Right hindlimb (tissue), 1 donor: Measurements from ENCODE around the gene DLGAP1.
"Not testable (repeated sequence)": the region's sequence is repeated elsewhere in the genome, so short reads cannot be mapped to it uniquely, and the experiment has no call there.

ENCODE experiments used
- DNase-seq: peaks from one replicate; pipeline ENCODE4 v3.0.0-alpha.2; 2018

Gene DLGAP1

DNA sequence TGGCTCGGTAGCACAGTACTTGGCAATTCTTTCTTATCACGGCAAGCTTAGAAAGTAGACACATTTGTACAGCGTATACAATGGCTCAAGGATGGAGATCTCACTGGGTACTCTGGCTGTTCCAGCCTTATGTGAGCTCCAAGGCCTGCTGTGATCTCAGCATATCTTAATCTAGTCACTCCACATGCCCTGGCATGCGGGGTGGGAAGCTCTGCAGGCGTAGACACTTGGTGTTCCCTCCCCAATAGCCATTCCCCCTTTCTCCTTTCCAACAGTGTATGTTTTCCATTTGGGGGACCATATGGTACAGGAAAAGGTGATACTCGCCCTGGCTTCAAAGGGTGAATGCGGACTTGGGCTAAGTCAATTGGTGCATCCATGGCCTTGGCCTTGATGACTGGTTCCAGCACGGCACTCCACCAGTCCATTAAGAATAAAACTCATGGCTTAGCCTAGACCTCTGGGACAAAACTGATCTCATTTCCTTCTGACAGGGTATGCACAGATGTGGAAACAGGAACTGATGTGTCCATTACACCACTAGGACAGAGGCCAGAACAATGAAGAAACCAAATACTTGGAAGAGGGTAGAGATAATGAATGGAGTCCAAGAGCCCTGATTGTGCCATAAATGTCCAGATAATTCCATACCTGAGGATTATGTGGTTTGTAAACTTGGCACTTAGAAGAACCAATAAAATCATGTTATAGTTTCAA, 976.7 kb downstream of the DLGAP1 start:
- DNase-seq = no peak

GRCh38 chr18:3472681-3473544, 982.2 kb downstream of the DLGAP1 start:
- DNase-seq = no peak

DNA sequence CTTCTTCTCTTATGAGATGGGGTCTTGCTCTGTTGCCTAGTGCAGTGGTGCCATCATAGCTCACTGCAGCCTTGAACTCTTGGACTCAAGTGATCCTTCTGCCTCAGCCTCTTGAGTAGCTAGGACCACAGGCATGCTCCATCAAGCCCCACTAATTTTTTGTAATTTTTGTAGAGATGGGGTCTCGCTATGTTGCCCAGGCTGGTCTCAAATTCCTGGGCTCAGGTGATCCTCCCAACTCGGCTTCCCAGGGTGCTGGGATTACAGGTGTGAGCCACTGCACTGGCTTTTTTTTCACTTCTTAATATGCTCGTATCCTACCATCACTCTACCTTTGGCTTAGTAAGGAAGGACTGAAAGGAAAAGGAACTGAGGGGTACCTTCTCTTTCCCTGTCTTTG, 983.0 kb downstream of the DLGAP1 start:
- not testable (repeated sequence) for DNase-seq

DNA sequence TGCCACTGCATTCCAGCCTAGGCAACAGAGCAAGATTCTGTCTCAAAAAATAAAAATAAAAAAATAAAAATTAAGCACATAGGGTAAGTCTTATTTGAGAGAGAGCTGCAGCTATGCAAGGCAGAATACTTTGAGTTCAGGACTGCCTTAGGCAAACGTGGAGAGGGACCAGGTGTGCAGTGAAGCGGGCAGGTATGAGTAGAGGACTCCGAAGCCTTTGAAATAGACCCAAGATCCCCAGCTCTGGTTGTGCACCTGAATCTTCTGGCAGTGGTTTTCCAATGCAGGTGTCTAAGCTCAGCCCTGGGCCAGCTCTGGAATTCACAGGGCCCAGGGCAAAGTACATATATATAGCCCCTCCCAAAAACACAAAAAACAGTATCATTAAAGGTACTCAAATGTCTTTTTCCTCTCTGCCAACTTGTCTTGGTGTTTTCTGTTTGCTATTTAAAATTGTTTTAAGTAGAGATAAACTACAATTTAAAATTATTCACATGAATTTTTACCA, 983.9 kb downstream of the DLGAP1 start:
- no peak for DNase-seq

- DNase-seq = no peak
Observed at GRCh38 chr18:3468833-3469232, 986.3 kb downstream of the DLGAP1 start.

- no peak for DNase-seq
Observed at GRCh38 chr18:3468066-3468705, 986.9 kb downstream of the DLGAP1 start.

DNA sequence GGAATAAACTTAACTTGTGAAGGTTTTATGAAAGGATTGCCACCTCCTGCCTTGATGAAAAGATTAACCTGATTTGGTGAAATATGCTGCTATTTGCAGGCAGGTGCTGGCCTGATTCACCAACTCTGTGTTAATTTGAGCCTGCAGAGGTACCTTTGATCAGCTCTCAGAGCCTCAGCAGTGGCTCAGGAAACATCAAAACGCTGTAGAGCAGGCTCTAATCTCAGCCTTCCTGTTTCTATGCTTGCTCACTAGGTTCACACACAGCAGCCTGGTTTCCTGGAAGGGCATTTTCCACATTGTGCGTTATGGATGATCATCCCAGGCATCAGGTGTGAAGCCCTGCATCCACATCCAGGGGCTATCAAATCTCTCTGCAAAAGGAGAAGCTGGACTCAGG, 988.2 kb downstream of the DLGAP1 start:
- no peak for DNase-seq

DNA sequence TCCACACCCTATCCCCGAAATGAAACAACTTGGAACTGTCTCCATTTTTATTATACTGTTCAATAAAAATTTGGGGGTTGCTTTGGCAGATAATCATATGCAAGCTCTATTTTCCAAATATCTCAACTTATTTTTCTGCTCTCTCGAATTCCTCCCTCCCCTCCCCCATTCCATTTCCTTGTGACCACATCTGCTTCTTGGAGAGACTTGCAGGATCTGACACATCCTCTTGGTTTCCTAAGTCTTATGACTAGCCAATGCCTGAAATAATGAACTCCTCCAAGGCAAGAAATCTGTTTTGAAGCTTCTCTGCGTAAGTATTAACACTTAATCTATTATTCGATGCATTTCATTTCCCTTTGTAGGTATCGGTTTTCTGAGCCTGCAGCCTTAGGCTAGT, 989.1 kb downstream of the DLGAP1 start:
- DNase-seq = no peak

DNA sequence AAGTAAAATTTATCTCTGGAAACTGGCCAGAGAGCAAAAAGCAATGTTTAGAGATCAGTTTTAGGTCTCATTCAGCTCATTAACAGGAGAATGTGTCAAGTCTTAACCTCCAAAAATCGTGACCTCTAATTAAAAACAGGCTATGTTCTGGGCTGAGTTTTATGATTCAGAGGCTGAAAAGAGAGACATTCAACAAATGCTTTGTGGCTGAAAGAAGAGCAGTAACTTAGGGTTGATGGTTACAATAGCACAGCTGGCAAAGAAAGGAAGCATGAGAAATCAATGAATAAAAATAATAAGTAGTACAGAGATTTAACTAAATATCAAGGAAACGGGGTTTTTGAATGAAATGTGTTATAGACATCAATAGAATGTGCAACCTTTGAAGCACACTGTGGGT, 992.1 kb downstream of the DLGAP1 start:
- DNase-seq = no peak

DNA sequence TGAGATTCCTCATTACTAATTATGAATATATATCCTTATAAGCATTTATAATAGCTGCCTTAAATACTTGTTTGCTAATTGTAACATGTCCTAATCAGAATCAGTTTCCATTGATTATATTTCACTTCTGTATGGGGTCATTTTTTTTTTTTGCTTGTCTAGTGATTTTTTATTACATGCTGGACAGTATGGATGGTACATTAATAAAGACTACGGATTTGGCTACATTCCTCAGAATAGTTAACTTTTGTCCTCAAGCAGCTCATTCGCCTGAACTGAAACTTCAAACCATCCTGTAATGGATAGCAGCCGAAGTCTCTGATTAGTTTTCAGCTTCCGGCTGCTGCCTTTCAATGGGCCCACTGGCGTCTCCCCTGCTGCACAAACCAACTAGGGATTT, 993.4 kb downstream of the DLGAP1 start:
- no peak for DNase-seq

GRCh38 chr18:3460823-3461398, 994.2 kb downstream of the DLGAP1 start:
- no peak for DNase-seq

DNA sequence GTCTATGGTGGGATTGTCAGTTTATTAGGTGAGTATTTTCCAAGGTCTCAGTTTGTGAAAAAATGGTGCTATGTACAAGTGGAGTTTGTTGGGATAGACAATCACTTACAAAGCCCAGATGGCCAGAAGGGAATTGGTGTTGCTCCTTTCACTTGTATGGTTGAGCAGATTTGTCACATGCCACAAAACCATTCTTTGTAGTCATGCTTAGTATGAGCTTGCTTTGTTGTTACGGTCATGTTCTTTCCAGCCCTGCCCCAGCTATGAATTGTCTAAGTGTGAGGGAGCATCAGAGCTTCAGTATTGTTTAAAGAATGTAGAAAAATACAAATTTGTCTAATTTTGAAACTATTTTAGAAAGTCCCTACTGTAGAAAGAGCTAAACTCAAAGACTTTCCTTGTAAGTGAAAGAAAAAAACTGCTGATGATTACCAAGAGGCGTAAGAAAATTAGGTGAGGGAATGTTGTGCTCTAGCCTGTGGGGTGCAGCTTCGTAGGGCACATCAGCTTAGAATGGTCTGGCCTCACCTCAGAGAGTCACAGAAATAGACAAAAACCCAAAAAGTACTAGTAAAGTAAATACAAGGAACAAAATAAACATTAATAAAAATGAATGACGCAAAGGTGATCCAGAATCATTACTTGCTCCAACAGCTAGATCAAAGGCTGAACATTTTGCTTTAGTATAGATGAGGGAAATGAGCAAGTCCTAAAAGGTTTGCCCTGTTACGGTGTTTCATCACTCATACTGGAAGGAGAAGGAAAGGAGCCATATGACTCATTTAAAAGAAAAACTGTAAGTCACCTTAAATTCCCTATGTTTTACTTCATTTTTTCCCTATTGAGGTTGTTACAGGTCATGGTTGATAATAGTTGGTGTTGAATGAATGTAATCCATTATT, 995.9 kb downstream of the DLGAP1 start:
- DNase-seq = no peak

GRCh38 chr18:3458378-3458777, 996.7 kb downstream of the DLGAP1 start:
- no peak for DNase-seq

DNA sequence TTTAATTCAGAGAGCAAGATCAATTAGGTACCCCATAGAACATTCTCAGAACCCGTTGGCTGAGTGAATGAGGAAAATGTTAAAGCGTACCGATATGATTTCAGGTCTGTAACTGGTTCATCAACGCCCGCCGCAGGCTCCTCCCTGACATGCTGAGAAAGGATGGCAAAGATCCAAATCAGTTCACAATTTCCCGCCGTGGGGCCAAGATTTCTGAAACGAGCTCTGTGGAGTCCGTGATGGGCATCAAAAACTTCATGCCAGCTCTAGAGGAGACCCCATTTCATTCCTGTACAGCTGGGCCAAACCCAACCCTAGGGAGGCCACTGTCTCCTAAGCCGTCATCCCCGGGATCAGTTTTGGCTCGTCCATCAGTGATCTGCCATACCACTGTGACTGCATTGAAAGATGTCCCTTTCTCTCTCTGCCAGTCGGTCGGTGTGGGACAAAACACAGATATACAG, 997.8 kb downstream of the DLGAP1 start:
- DNase-seq = no peak

DNA sequence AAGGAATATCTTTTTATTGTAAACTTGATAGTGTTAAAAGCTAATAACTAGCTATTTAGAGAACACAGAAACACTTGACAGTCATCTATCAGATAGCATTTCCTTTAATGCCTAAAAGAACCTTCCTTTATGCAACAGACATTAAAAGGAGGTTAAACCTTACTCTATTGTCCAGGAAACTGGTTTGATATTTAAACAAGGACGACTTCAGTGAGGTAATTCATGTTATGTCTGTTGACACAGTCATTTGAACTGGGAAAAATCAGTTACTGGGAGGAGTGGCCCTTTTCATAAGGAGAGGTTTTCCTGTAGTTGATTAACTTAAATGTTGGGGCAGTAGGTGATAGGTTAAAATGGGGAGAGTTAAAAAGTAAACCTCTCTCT, 998.4 kb downstream of the DLGAP1 start:
- no peak for DNase-seq

DNA sequence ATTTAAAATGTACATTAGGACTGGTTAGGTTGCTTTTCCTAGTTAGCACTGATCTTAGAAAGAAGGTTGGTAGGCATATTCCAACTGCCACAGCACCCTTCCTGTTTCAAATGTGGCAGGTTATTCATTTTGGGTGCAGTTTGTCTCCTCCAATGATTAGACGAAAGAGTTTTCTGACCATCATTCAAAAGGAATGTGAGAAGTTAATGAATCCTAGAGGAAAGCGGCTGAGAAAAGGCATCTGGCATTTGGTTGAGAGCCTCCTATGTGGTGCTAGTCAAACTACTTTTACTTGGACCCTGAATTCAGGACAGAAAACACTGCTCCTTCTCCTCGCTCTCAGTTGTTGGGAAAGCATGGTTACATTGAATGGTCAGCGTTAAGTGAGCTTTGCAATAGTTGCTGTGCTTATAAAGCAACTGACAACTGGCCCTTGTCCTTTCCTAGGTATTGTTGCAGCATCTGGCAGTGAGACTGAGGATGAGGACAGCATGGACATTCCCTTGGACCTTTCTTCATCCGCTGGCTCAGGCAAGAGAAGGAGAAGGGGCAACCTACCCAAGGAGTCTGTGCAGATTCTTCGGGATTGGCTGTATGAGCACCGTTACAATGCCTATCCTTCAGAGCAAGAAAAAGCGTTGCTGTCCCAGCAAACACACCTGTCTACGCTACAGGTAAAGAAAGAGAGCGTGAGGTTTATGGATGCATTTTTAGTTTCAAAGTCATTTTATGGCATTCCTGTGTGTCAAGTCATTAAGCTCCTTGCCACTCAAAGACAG, 999.0 kb downstream of the DLGAP1 start:
- no peak for DNase-seq

DNA sequence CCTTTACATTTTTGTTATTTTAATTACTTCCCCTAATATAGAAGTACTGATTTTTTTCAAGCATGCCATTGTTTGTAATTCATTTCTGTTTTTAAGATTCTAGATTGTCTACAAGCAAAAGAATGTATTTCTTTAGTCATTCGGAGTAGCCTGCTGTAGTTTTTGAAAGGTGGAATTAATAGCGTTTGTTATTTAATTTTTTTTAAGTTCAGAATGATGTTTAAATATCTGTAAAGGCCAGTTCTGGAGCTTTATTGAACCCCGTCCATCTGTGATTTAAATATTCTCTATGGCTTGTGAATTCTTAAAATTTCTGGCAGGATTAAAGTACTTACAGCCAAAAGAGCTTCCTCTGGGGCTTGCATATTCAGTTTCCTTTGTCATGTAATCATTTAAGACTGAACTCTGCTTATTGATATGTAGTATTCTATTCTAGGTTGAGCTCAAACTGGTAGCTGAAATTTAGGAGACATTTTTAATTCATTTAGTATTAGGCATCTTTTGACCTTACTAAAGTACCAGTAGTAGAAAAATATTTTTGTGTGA, 999.9 kb downstream of the DLGAP1 start:
- DNase-seq = no peak

- DNase-seq = peak; percentile 39
Observed at GRCh38 chr18:3454365-3455089, 1000.6 kb downstream of the DLGAP1 start.

DNA sequence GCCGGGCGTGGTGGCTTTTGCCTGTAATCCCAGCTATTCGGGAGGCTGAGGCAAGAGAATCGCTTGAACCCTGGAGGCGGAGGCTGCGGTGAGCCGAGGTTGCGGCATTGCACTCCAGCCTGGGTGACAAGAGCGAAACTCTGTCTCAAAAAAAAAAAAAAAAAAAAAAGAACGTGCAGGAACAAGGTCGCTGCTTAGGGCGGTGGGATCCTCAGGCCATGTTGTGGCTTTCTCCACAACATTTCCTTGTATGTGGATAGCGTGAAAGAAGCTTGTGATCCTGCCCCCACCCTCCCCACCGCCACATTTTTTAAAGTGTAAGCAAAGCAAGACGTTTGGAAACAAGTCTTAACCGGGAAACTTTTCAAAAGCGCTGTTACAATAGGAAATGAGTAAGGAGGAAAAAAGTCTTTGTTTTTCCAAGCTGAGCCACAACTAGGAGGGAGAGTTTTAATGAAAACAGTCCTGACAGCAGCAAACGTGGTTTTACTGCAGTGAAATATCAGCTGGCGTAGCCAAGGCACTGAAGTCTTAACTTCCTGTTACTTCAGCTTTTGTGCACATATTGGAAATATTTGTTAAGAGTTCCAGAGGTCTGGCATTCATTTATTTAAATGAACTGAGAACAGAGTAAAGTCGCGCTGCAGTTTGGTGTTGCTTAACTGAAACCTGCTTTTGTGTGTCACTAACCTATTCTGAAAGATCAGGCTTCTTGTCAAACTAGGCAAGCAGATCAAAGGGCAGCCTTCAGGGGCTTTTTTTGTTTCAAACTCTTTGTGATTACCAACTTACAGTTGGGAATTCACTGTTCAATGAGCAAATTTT, 1001.4 kb downstream of the DLGAP1 start:
- DNase-seq = peak; percentile 69
